ENCODE results near the gene SEZ6L2. TPM values are rescaled to one million over a fixed set of nuclear protein-coding genes. Genes with fewer than 3 reads are reported as not detected.

Gene SEZ6L2
- total and polyA plus RNA-seq, 9 of the 15 experiments (the other 6 are each of a cell fraction or from before 2014, with no cell fraction given) = 0.10 to 2.1 (median 0.72) TPM

DNA sequence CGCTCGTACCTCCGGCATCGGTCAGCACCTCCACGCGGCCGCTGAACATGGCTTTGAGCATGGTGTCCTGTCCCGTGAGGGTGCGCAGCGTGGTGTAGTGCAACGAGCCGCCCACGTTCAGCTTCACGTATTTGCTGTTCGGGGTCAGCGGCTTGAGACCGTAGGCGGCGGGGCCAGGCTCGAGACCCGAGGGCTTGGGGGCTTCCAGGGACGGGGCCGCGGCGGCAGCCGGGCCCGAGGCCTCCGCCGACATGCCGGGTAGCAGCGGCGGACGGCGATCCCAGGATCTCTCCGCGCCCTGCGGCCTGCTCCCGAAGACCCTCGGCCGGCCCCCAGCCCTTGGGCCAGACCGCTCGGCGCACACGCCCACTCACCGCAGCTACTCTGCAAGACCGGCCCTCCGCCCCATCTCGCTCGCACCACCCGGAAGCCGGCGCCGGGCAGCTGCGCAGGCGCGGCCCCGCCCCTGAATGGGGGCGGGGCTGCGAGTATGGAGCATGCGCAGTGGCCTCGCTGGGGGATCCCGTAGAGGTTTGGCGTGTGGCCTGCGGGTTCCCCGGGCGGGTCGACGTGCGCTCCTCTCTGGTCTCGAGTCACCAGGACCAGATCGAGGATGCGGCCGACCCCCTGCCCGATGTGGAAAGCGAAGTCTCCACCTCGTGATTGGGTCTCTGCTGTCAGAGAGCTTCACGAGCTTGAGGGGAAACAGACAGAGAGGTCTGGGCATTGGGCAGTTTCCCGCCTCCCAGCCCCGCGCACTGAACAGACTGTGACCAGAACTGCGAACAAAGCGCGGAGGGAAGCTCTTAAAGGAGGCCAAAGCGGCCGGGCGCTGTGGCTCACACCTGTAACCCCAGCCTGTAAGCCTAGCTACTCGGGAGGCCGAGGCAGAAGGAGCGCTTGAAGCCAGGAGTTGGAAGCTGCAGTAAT lies 26.7 kb upstream of the SEZ6L2 start, which contains the start of gene KCTD13 (continued):
- TF ChIP-seq NEUROD1 (IDR thresholded peaks at IDR 0.05; ENCODE audit: borderline replicate concordance, low read depth, low read length, partially characterized antibody) = peak; percentile 8
- TF ChIP-seq GABPB1 (CRISPR knock-in tag; IDR thresholded peaks at IDR 0.05) = peak; percentile 65
- no peak; the same call in 1 of the 2 replicates for TF ChIP-seq ZNF395 (CRISPR knock-in tag; IDR thresholded peaks at IDR 0.05)
- peak; percentile 66; the same call in 1 of the 2 replicates for TF ChIP-seq TOE1 (IDR thresholded peaks at IDR 0.05; ENCODE audit: borderline replicate concordance)
- no peak for TF ChIP-seq TOE1 (CRISPR knock-in tag; IDR thresholded peaks at IDR 0.05; ENCODE audit: borderline replicate concordance, low read depth)
- TF ChIP-seq ZNF282 (CRISPR knock-in tag; IDR thresholded peaks at IDR 0.05) = no peak
- peak; percentile 71 for TF ChIP-seq TAF9B (IDR thresholded peaks at IDR 0.05; ENCODE audit: partially characterized antibody)
- TF ChIP-seq ZNF324 (CRISPR knock-in tag; IDR thresholded peaks at IDR 0.05) = no peak
- TF ChIP-seq POLR2AphosphoS2 (IDR thresholded peaks at IDR 0.05; ENCODE audit: low read length) = peak; percentile 64; the same call in 1 of the 2 replicates
- no peak for TF ChIP-seq TFAM (CRISPR knock-in tag; conservative IDR thresholded peaks at IDR 0.05)
- TF ChIP-seq HEY1 (CRISPR knock-in tag; IDR thresholded peaks at IDR 0.05; ENCODE audit: borderline replicate concordance) = peak; percentile 56; the same call in 1 of the 2 replicates
- peak; percentile 63 for TF ChIP-seq RBBP5 (IDR thresholded peaks at IDR 0.05; ENCODE audit: borderline replicate concordance, insufficient read depth, low read length, poor library complexity, severe bottlenecking)
- TF ChIP-seq KLF13 (tag; IDR thresholded peaks at IDR 0.05; ENCODE audit: borderline replicate concordance, low read depth) = peak; percentile 83; the same call in 1 of the 2 replicates
- TF ChIP-seq SIN3A (IDR thresholded peaks at IDR 0.05; ENCODE audit: borderline replicate concordance in 2 of 2, control insufficient read depth in 1 of 2, low read depth in 2 of 2, low read length in 2 of 2) = peak; percentile 75 to 80; a peak in 2 of 4 replicates
- TF ChIP-seq MED1 (CRISPR knock-in tag; IDR thresholded peaks at IDR 0.05; ENCODE audit: borderline replicate concordance) = no peak
- 0 out of 2 replicates have a peak, but pooled peaks have one; percentile 41 for TF ChIP-seq MIER1 (IDR thresholded peaks at IDR 0.05; ENCODE audit: low read depth)
- TF ChIP-seq E2F3 (CRISPR knock-in tag; IDR thresholded peaks at IDR 0.05) = peak; percentile 92
- TF ChIP-seq HINFP (tag; conservative IDR thresholded peaks at IDR 0.05; ENCODE audit: low read depth) = no peak
- TF ChIP-seq POU5F1 (IDR thresholded peaks at IDR 0.05; ENCODE audit: borderline replicate concordance, low read depth, low read length, partially characterized antibody) = peak; percentile 63
- no peak for TF ChIP-seq ZNF124 (CRISPR knock-in tag; IDR thresholded peaks at IDR 0.05)
- peak; percentile 53; the same call in 1 of the 2 replicates for TF ChIP-seq TFAP4 (CRISPR knock-in tag; IDR thresholded peaks at IDR 0.05; ENCODE audit: borderline replicate concordance)
- TF ChIP-seq RCOR1 (IDR thresholded peaks at IDR 0.05; ENCODE audit: borderline replicate concordance in 1 of 2, low read depth in 2 of 2, low read length in 2 of 2) = peak in 1 of 2 experiments; percentile 3; a peak in 1 of 4 replicates

Data from K562 (cell line).